Thyroid gland (tissue), 4 donors: Measurements from ENCODE around the gene SRBD1. TPM values are rescaled to one million over a fixed set of nuclear protein-coding genes. Genes with fewer than 3 reads are reported as not detected.

ENCODE experiments used
- DNase-seq, 2 donors: peaks; one replicate each; pipeline ENCODE4 v3.0.0-alpha.2; 2019
- H3K27ac ChIP-seq, 3 donors: fragments of 200-600 bp; sonication (generic); 1 replicate in 2 of 3; 2 replicates in 1 of 3; pipeline ENCODE4 v1.5.1; 2016 to 2019; ENCODE audit warnings: mild to moderate bottlenecking in 1 of 3, moderate library complexity in 1 of 3
- H3K27me3 ChIP-seq: fragments of 200-600 bp; sonication (generic); one replicate; pipeline ENCODE4 v1.5.1; 2019
- H3K36me3 ChIP-seq, 2 donors: fragments of 200-600 bp; sonication (generic); one replicate each; pipeline ENCODE4 v1.5.1; 2016 to 2019
- H3K4me1 ChIP-seq, 2 donors: fragments of 200-600 bp; sonication (generic); one replicate each; pipeline ENCODE4 v1.5.1; 2017 to 2019
- H3K4me3 ChIP-seq, 3 donors: fragments of 200-600 bp; sonication (generic); replicated peaks in 1 of 3; 1 replicate in 2 of 3; 2 replicates in 1 of 3; pipeline ENCODE4 v1.5.1; 2016; ENCODE audit warnings: mild to moderate bottlenecking in 1 of 3
- H3K9me3 ChIP-seq: fragments of 200-600 bp; sonication (generic); one replicate; pipeline ENCODE4 v1.5.1; 2017
- CTCF ChIP-seq, 6 experiments: fragments of 200-600 bp in 3 of 6; fragments of 450-650 bp in 3 of 6; sonication (generic) in 3 of 6; IDR thresholded peaks; one replicate each; pipeline ENCODE4 v1.5.1; 2016 to 2019; ENCODE audit warnings: antibody characterized with exemption in 6 of 6, mild to moderate bottlenecking in 2 of 6, inconsistent platforms in 1 of 6, moderate library complexity in 1 of 6
- POLR2A ChIP-seq, 2 donors: fragments of 450-650 bp; IDR thresholded peaks; one replicate each; pipeline ENCODE4 v1.6.1; 2017; ENCODE audit warnings: antibody characterized with exemption in 2 of 2, mild to moderate bottlenecking in 2 of 2, moderate library complexity in 1 of 2
- WGBS, 2 donors: methylation state at CpG; one replicate each; pipeline ENCODE4 v1.1.5; 2017; 5-methylcytosine and 5-hydroxymethylcytosine counted together
- intact Hi-C: fragments of 100-400 bp; cut with DNase I; formaldehyde crosslinking; loops from one replicate; pipeline ENCODE4 v1.15.1; 2023
- small RNA-seq: library from RNA; depleted of rRNA; stranded (forward); fragments of <200 nt; gene quantifications from one replicate; pipeline ENCODE3, GENCODE V24; 2016
- total RNA-seq, 4 donors: library from RNA; depleted of rRNA; stranded (reverse); fragments of >200 nt; gene quantifications; one replicate each; pipeline ENCODE4 v1.2.3, GENCODE V29; 2016

SRBD1 gene
- total RNA-seq, 4 donors from 2014 or later = 23.1 to 33.3 (median 27.2) TPM

- WGBS, 2 donors = 77 to 81% methylated on average over 17 to 18 of the region's 19 CpGs
- H3K27ac ChIP-seq = no peak overlapping the region
- no peak overlapping the region for H3K4me3 ChIP-seq
- intact Hi-C loops = no loop called here
- DNase-seq = no peak
- no peaks in the 10 kb centered on the region for H3K4me1 ChIP-seq
- H3K36me3 ChIP-seq = no peaks in the 10 kb centered on the region
- TF ChIP-seq CTCF (IDR thresholded peaks at IDR 0.05) (no peak), POLR2A (IDR thresholded peaks at IDR 0.05) (no peak)
- H3K9me3 ChIP-seq = no peaks in the 10 kb centered on the region
- H3K27me3 ChIP-seq = no peaks in the 10 kb centered on the region
These were observed 267.6 kb downstream of the SRBD1 start for GRCh38 chr2:45343251-45344017.

- TF ChIP-seq CTCF (IDR thresholded peaks at IDR 0.05) = no peak
- TF ChIP-seq POLR2A (IDR thresholded peaks at IDR 0.05) = no peak
- no peak overlapping the region for H3K27ac ChIP-seq
- 75 to 89% methylated on average over 3 of the region's 3 CpGs for WGBS, 2 donors
These were observed 270.7 kb downstream of the SRBD1 start for GRCh38 chr2:45340318-45340717.

GRCh38 chr2:45339253-45339652 lies 271.8 kb downstream of the SRBD1 start:
- no peaks in the 10 kb centered on the region for H3K36me3 ChIP-seq
- intact Hi-C loops = no loop called here
- H3K9me3 ChIP-seq = no peaks in the 10 kb centered on the region
- no peaks in the 10 kb centered on the region for H3K27me3 ChIP-seq
- TF ChIP-seq CTCF (IDR thresholded peaks at IDR 0.05) = no peak
- no peak for TF ChIP-seq POLR2A (IDR thresholded peaks at IDR 0.05)
- 85 to 92% methylated on average over 4 to 5 of the region's 5 CpGs for WGBS, 2 donors
- no peak overlapping the region for H3K4me3 ChIP-seq
- DNase-seq = no peak
- H3K27ac ChIP-seq = no peak overlapping the region
- no peaks in the 10 kb centered on the region for H3K4me1 ChIP-seq

More at GRCh38 chr2:45340318-45340717, 270.7 kb downstream of the SRBD1 start:
- intact Hi-C loops = no loop called here
- Histone ChIP-seq H3K4me1 (no peaks in the 10 kb centered on the region), H3K36me3 (no peaks in the 10 kb centered on the region), H3K9me3 (no peaks in the 10 kb centered on the region), H3K4me3 (no peak overlapping the region), H3K27me3 (no peaks in the 10 kb centered on the region)
- DNase-seq = no peak

Small RNAs within 50 kb of the gene (small RNA-seq; reads per million reads assigned to genes)
- not detected for gene RN7SL414P

Other genes with a start within 250 kb of the SRBD1 start
- gene PRKCE, start 40.4 kb upstream of the SRBD1 start, total RNA-seq = 10 to 100 TPM in 3 of 4 donors, 1 to 10 TPM in 1; 8.4 to 35.3 (median 15.2) TPM